Smooth muscle cell (in vitro differentiated cells): ENCODE measurements around the gene UBE3A. TPM values are rescaled to one million over a fixed set of nuclear protein-coding genes. Genes with fewer than 3 reads are reported as not detected.

Source experiments
- DNase-seq: peaks from one replicate; lab custom pipeline; 2025; ENCODE audit not compliant: unreplicated experiment; lab: John Stamatoyannopoulos, UW
- H2AFZ ChIP-seq: fragments of 200-600 bp; sonication (generic); 2 replicates; pipeline ENCODE4 v1.6.0; 2016; ENCODE audit warnings: antibody characterized with exemption, low read depth, mild to moderate bottlenecking
- H3F3A ChIP-seq: fragments of 200-600 bp; sonication (generic); 2 replicates; pipeline ENCODE4 v1.6.0; 2017; ENCODE audit warnings: antibody characterized with exemption, low read depth
- H3K27ac ChIP-seq: fragments of 200-600 bp; sonication (generic); 2 replicates; pipeline ENCODE4 v1.5.1; 2016; ENCODE audit warnings: low read depth, mild to moderate bottlenecking
- H3K27me3 ChIP-seq: fragments of 200-600 bp; sonication (generic); 2 replicates; pipeline ENCODE4 v1.6.1; 2016; ENCODE audit warnings: low read depth, mild to moderate bottlenecking
- H3K36me3 ChIP-seq: fragments of 200-600 bp; sonication (generic); 2 replicates; pipeline ENCODE4 v1.5.1; 2016; ENCODE audit warnings: low read depth
- H3K4me1 ChIP-seq: fragments of 200-600 bp; sonication (generic); 2 replicates; pipeline ENCODE4 v1.5.1; 2016; ENCODE audit warnings: low read depth
- H3K4me2 ChIP-seq: fragments of 200-600 bp; sonication (generic); 2 replicates; pipeline ENCODE4 v1.6.0; 2016; ENCODE audit warnings: mild to moderate bottlenecking
- H3K4me3 ChIP-seq: fragments of 200-600 bp; sonication (generic); 2 replicates; pipeline ENCODE4 v1.5.1; 2016; ENCODE audit warnings: mild to moderate bottlenecking
- H3K79me2 ChIP-seq: fragments of 200-600 bp; sonication (generic); 2 replicates; pipeline ENCODE4 v1.6.0; 2016; ENCODE audit warnings: low read depth, mild to moderate bottlenecking
- H3K9ac ChIP-seq: fragments of 200-600 bp; sonication (generic); 2 replicates; pipeline ENCODE4 v1.6.0; 2016; ENCODE audit warnings: low read depth
- H3K9me3 ChIP-seq: fragments of 200-600 bp; sonication (generic); replicated peaks from 2 replicates; pipeline ENCODE4 v1.5.1; 2016; ENCODE audit warnings: low read depth
- H4K20me1 ChIP-seq: fragments of 200-600 bp; sonication (generic); 2 replicates; pipeline ENCODE4 v1.6.0; 2016; ENCODE audit warnings: low read depth
- CTCF ChIP-seq: fragments of 200-600 bp; sonication (generic); IDR thresholded peaks from 2 replicates; pipeline ENCODE4 v1.5.1; 2017; ENCODE audit warnings: borderline replicate concordance, mild to moderate bottlenecking, antibody characterized with exemption; ENCODE audit not compliant: insufficient read depth, poor library complexity, severe bottlenecking
- WGBS: methylation state at CpG from one replicate; pipeline ENCODE4 v1.1.7; 2016; ENCODE audit warnings: low lambda C conversion rate; 5-methylcytosine and 5-hydroxymethylcytosine counted together
- polyA plus RNA-seq: library from polyadenylated mRNA; unstranded; fragments of >200 nt; fragmentation: Nextera tagmentation; extraction: Ambion mirVana; gene quantifications from 2 replicates; pipeline ENCODE4 v1.2.1, GENCODE V29; 2016
- total RNA-seq: library from RNA; depleted of rRNA; stranded (reverse); fragments of >200 nt; gene quantifications from 2 replicates; pipeline ENCODE4 v1.2.3, GENCODE V29; 2014

UBE3A gene
- total and polyA plus RNA-seq, 2 experiments from 2014 or later, result 66.6 to 93.9 TPM

- no peak for TF ChIP-seq CTCF
- Histone ChIP-seq H3K9ac (no peak overlapping the region), H4K20me1 (peaks cover 88% of the 10 kb centered on the region), H3F3A (no peaks in the 10 kb centered on the region), H3K27ac (no peak overlapping the region), H3K4me1 (no peaks in the 10 kb centered on the region), H3K4me3 (no peak overlapping the region), H2AFZ (no peak overlapping the region), H3K79me2 (peaks cover 89% of the 10 kb centered on the region), H3K4me2 (no peak overlapping the region), H3K9me3 (no peaks in the 10 kb centered on the region), H3K36me3 (peaks cover 6% of the 10 kb centered on the region), H3K27me3 (no peaks in the 10 kb centered on the region)
- 97% methylated on average over 4 of the region's 4 CpGs for WGBS
- no peak for DNase-seq
These were observed 30.9 kb downstream of the UBE3A start for GRCh38 chr15:25407950-25408349.

GRCh38 chr15:25406846-25407245 is 32.0 kb downstream of the UBE3A start:
- H3K27me3 ChIP-seq, result no peaks in the 10 kb centered on the region
- no peaks in the 10 kb centered on the region for H3K9me3 ChIP-seq
- no peak overlapping the region for H3K27ac ChIP-seq
- H3K36me3 ChIP-seq, result peaks cover 6% of the 10 kb centered on the region
- WGBS, result 81% methylated on average over 1 of the region's 1 CpG
- H2AFZ ChIP-seq, result no peak overlapping the region
- no peak for DNase-seq
- H3K4me3 ChIP-seq, result no peak overlapping the region
- no peak overlapping the region for H3K9ac ChIP-seq
- H3K4me2 ChIP-seq, result no peak overlapping the region
- no peak for TF ChIP-seq CTCF
- peaks cover 78% of the 10 kb centered on the region for H3K79me2 ChIP-seq
- no peaks in the 10 kb centered on the region for H3F3A ChIP-seq
- H4K20me1 ChIP-seq, result peaks cover 77% of the 10 kb centered on the region
- no peaks in the 10 kb centered on the region for H3K4me1 ChIP-seq

- H3K4me1 ChIP-seq, result no peaks in the 10 kb centered on the region
- no peak overlapping the region for H3K4me2 ChIP-seq
- no peaks in the 10 kb centered on the region for H3K27me3 ChIP-seq
- H4K20me1 ChIP-seq, result peaks cover 72% of the 10 kb centered on the region
- no peak overlapping the region for H3K4me3 ChIP-seq
- H3K9ac ChIP-seq, result no peak overlapping the region
- H3K36me3 ChIP-seq, result peaks cover 6% of the 10 kb centered on the region
- H3F3A ChIP-seq, result no peaks in the 10 kb centered on the region
- no peak overlapping the region for H2AFZ ChIP-seq
- H3K27ac ChIP-seq, result no peak overlapping the region
- no peaks in the 10 kb centered on the region for H3K9me3 ChIP-seq
- DNase-seq, result no peak
- peaks cover 72% of the 10 kb centered on the region for H3K79me2 ChIP-seq
- WGBS, result 100% methylated on average over 1 of the region's 1 CpG
- no peak for TF ChIP-seq CTCF
These were observed 32.6 kb downstream of the UBE3A start for GRCh38 chr15:25406261-25406660.

GRCh38 chr15:25403771-25404170 is 35.1 kb downstream of the UBE3A start:
- peaks cover 6% of the 10 kb centered on the region for H3K36me3 ChIP-seq

More at GRCh38 chr15:25403771-25404170, 35.1 kb downstream of the UBE3A start:
- TF ChIP-seq CTCF, result no peak
- no peak overlapping the region for H3K4me3 ChIP-seq
- H3K4me1 ChIP-seq, result no peaks in the 10 kb centered on the region
- peaks cover 68% of the 10 kb centered on the region for H3K79me2 ChIP-seq
- no peak overlapping the region for H3K27ac ChIP-seq
- DNase-seq, result no peak
- peaks cover 53% of the 10 kb centered on the region for H4K20me1 ChIP-seq
- WGBS, result 96% methylated on average over 2 of the region's 2 CpGs
- H3K4me2 ChIP-seq, result no peak overlapping the region
- no peak overlapping the region for H3K9ac ChIP-seq
- no peak overlapping the region for H2AFZ ChIP-seq
- H3F3A ChIP-seq, result no peaks in the 10 kb centered on the region
- no peaks in the 10 kb centered on the region for H3K9me3 ChIP-seq
- H3K27me3 ChIP-seq, result no peaks in the 10 kb centered on the region
